Measurements from ENCODE around the gene DBNL.

- TF ChIP-seq EZH2 (IDR thresholded peaks at IDR 0.05) (no peak), FOXP2 (optimal IDR thresholded peaks at IDR 0.05; ENCODE audit: control extremely low read depth, extremely low read length, insufficient read depth) (no peak), POLR2AphosphoS5 (IDR thresholded peaks at IDR 0.05; ENCODE audit: borderline replicate concordance, low read depth, low read length) (no peak)
Measured at GRCh38 chr7:44085546-44085945, 41.0 kb downstream of the DBNL start.
